ENCODE measurements around the gene TTC34.
"Not testable (repeated sequence)": the region's sequence is repeated elsewhere in the genome, so short reads cannot be mapped to it uniquely, and the experiment has no call there.

GRCh38 chr1:2748626-2749025, 52.9 kb downstream of the TTC34 start:
- TF ChIP-seq EP300 (IDR thresholded peaks at IDR 0.05; ENCODE audit: borderline replicate concordance in 1 of 2, low read depth in 1 of 2, low read length in 1 of 2); GABPA (IDR thresholded peaks at IDR 0.05; ENCODE audit: low read depth); REST (IDR thresholded peaks at IDR 0.05; ENCODE audit: low read depth, low read length); RAD21 (IDR thresholded peaks at IDR 0.05; ENCODE audit: low read length): not testable (repeated sequence)
